Cardiac muscle cell (in vitro differentiated cells and primary cell): ENCODE results near the gene UGT1A8. TPM values are rescaled to one million over a fixed set of nuclear protein-coding genes. Genes with fewer than 3 reads are reported as not detected.
"Not testable (repeated sequence)": the region's sequence is repeated elsewhere in the genome, so short reads cannot be mapped to it uniquely, and the experiment has no call there.

Source experiments
- DNase-seq, 2 donors: peaks; one replicate each; pipeline versions ENCODE4 v3.0.0 to v3.0.0-alpha.2; 2010 to 2017; ENCODE audit warnings: low read depth in 1 of 2, low spot score in 1 of 2
- H3K27ac ChIP-seq: fragments of 200-600 bp; sonication (generic); 2 replicates; pipeline ENCODE4 v1.5.1; 2016
- H3K27me3 ChIP-seq: fragments of 200-600 bp; sonication (generic); 2 replicates; pipeline ENCODE4 v1.6.0; 2016; ENCODE audit warnings: control low read depth
- H3K36me3 ChIP-seq: fragments of 200-600 bp; sonication (generic); 2 replicates; pipeline ENCODE4 v1.5.1; 2016; ENCODE audit warnings: control low read depth
- H3K4me1 ChIP-seq: fragments of 200-600 bp; sonication (generic); 2 replicates; pipeline ENCODE4 v1.8.1; 2017; ENCODE audit warnings: low read depth, mild to moderate bottlenecking, mixed run types
- H3K4me3 ChIP-seq: fragments of 200-600 bp; sonication (generic); 2 replicates; pipeline ENCODE4 v1.5.1; 2016; ENCODE audit warnings: mild to moderate bottlenecking
- H3K9me3 ChIP-seq: fragments of 200-600 bp; sonication (generic); 2 replicates; pipeline ENCODE4 v1.5.1; 2017; ENCODE audit warnings: low read depth, mild to moderate bottlenecking, control low read depth
- polyA plus RNA-seq: library from polyadenylated mRNA; unstranded; fragments of >200 nt; fragmentation: Nextera tagmentation; extraction: Ambion mirVana; gene quantifications from 2 replicates; pipeline ENCODE4 v1.2.1, GENCODE V29; 2016
- total RNA-seq: library from RNA; depleted of rRNA; stranded (reverse); fragments of >200 nt; gene quantifications from 2 replicates; pipeline ENCODE4 v1.2.3, GENCODE V29; 2016
- TF ChIP-seq, protein P1 (sequence below): IDR thresholded peaks from 2 replicates; pipeline ENCODE4 v1.5.1; 2012; ENCODE audit warnings: low read depth, mild to moderate bottlenecking, low read length

Gene UGT1A8
- total and polyA plus RNA-seq, 2 experiments from 2014 or later = not detected

DNA sequence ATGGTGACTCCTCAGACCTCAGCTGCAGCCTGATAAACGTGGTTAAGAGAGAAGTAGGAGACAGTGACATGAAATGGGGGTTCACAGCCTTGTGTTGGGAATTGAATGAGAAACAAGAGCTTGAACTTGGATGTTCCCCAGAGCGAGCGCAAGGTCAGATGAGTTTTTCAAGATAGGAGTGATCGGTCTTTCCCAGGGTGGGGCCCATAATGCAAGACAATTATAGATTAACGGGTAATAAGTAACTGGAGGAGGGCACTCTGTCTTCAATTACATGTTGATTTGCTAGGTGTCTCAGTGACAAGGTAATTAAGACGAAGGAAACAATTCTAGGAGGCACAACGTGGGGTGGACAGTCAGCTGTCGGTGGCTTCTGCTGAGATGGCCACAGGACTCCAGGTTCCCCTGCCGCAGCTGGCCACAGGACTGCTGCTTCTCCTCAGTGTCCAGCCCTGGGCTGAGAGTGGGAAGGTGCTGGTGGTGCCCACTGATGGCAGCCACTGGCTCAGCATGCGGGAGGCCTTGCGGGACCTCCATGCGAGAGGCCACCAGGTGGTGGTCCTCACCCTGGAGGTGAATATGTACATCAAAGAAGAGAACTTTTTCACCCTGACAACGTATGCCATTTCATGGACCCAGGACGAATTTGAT, 95.3 kb downstream of the UGT1A8 start, which contains the start of gene UGT1A5:
Gene UGT1A5 (plus strand): TSS at position 297 of the 651 bp plus-strand sequence. CDS start 85 bp downstream, at position 382.
- no peaks in the 10 kb centered on the region for H3K36me3 ChIP-seq
- no peaks in the 10 kb centered on the region for H3K4me1 ChIP-seq
- no peak for DNase-seq
- H3K27me3 ChIP-seq = no peaks in the 10 kb centered on the region
- no peak within 1 kb of the TSS for H3K27ac ChIP-seq
- TF ChIP-seq, protein P1, sequence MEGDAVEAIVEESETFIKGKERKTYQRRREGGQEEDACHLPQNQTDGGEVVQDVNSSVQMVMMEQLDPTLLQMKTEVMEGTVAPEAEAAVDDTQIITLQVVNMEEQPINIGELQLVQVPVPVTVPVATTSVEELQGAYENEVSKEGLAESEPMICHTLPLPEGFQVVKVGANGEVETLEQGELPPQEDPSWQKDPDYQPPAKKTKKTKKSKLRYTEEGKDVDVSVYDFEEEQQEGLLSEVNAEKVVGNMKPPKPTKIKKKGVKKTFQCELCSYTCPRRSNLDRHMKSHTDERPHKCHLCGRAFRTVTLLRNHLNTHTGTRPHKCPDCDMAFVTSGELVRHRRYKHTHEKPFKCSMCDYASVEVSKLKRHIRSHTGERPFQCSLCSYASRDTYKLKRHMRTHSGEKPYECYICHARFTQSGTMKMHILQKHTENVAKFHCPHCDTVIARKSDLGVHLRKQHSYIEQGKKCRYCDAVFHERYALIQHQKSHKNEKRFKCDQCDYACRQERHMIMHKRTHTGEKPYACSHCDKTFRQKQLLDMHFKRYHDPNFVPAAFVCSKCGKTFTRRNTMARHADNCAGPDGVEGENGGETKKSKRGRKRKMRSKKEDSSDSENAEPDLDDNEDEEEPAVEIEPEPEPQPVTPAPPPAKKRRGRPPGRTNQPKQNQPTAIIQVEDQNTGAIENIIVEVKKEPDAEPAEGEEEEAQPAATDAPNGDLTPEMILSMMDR = no peak
- H3K4me3 ChIP-seq = no peak within 1 kb of the TSS
- H3K9me3 ChIP-seq = no peaks in the 10 kb centered on the region

DNA sequence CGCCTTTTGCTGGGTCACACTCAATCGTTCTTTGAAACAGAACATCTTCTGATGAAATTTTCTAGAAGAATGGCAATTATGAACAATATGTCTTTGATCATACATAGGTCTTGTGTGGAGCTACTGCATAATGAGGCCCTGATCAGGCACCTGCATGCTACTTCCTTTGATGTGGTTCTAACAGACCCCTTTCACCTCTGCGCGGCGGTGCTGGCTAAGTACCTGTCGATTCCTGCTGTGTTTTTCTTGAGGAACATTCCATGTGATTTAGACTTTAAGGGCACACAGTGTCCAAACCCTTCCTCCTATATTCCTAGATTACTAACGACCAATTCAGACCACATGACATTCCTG, 95.8 kb downstream of the UGT1A8 start:
- H3K27ac ChIP-seq = no peak overlapping the region
- H3K9me3 ChIP-seq = no peaks in the 10 kb centered on the region
- no peaks in the 10 kb centered on the region for H3K27me3 ChIP-seq
- no peak for DNase-seq
- H3K4me3 ChIP-seq = no peak overlapping the region
- no peaks in the 10 kb centered on the region for H3K36me3 ChIP-seq
- TF ChIP-seq, protein P1 = no peak
- H3K4me1 ChIP-seq = no peaks in the 10 kb centered on the region

DNA sequence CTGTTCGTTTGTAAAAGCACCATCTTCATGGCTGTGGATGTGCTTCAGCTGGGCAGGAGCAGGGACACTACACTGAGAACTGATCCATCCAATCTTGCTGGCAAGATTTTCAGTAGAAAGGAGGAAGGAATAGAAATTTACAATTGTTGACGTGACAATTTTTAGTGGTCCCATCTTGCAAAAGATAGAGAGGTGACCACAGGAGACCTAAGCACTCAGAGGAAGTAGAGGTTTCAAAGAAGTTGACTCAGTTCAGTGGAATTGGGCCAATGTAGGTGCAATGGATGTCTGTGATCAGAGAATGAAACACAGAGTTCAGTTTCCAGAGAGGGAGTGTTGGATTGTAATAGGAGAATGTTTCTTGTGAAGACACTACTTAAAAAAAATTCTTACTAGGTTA, 96.7 kb downstream of the UGT1A8 start:
- Histone ChIP-seq H3K9me3 (no peaks in the 10 kb centered on the region), H3K27me3 (no peaks in the 10 kb centered on the region), H3K4me3 (no peak overlapping the region), H3K27ac (no peak overlapping the region), H3K36me3 (no peaks in the 10 kb centered on the region), H3K4me1 (no peaks in the 10 kb centered on the region)
- TF ChIP-seq, protein P1 = no peak
- no peak for DNase-seq

DNA sequence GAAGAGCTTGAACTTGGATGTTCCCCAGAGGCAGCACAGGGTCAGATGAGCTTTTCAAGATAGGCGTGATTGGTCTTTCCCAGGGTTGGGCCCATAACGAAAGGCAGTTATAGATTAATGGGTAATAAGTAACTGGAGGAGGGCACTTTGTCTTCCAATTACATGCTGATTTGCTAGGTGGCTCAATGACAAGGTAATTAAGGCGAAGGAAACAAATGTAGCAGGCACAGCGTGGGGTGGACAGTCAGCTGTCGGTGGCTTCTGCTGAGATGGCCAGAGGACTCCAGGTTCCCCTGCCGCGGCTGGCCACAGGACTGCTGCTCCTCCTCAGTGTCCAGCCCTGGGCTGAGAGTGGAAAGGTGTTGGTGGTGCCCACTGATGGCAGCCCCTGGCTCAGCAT, 101.1 kb downstream of the UGT1A8 start, which contains the start of gene UGT1A4:
Gene UGT1A4 (plus strand): TSS at position 185 of the 400 bp plus-strand sequence. CDS start 85 bp downstream, at position 270.
- H3K4me1 ChIP-seq = no peaks in the 10 kb centered on the region
- no peaks in the 10 kb centered on the region for H3K9me3 ChIP-seq

DNA sequence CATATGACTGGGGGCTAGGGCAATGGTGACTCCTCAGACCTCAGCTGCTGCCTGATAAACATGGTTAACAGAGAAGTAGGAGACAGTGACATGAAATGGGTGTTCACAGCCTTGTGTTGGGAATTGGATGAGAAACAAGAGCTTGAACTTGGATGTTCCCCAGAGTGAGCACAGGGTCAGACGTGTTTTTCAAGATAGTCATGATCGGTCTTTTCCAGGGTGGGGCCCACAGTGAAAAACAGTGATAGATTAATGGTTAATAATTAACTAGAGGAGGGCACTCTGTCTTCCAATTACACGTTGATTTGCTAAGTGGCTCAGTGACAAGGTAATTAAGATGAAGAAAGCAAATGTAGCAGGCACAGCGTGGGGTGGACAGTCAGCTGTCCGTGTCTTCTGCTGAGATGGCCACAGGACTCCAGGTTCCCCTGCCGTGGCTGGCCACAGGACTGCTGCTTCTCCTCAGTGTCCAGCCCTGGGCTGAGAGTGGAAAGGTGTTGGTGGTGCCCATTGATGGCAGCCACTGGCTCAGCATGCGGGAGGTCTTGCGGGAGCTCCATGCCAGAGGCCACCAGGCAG, 111.4 kb downstream of the UGT1A8 start, which contains the start of gene UGT1A3:
Gene UGT1A3 (plus strand): TSS at position 320 of the 579 bp plus-strand sequence. CDS start 85 bp downstream, at position 405.
- H3K4me3 ChIP-seq = no peak within 1 kb of the TSS
- H3K36me3 ChIP-seq = no peaks in the 10 kb centered on the region
- no peak for DNase-seq
- no peaks in the 10 kb centered on the region for H3K27me3 ChIP-seq
- TF ChIP-seq, protein P1 = no peak
- no peaks in the 10 kb centered on the region for H3K9me3 ChIP-seq
- no peak within 1 kb of the TSS for H3K27ac ChIP-seq
- H3K4me1 ChIP-seq = no peaks in the 10 kb centered on the region

More for the DNA sequence above, 101.1 kb downstream of the UGT1A8 start, which contains the start of gene UGT1A4:
- TF ChIP-seq, protein P1 = no peak
- H3K4me3 ChIP-seq = no peak within 1 kb of the TSS
- H3K36me3 ChIP-seq = no peaks in the 10 kb centered on the region
- DNase-seq = no peak
- H3K27me3 ChIP-seq = no peaks in the 10 kb centered on the region
- no peak within 1 kb of the TSS for H3K27ac ChIP-seq

DNA sequence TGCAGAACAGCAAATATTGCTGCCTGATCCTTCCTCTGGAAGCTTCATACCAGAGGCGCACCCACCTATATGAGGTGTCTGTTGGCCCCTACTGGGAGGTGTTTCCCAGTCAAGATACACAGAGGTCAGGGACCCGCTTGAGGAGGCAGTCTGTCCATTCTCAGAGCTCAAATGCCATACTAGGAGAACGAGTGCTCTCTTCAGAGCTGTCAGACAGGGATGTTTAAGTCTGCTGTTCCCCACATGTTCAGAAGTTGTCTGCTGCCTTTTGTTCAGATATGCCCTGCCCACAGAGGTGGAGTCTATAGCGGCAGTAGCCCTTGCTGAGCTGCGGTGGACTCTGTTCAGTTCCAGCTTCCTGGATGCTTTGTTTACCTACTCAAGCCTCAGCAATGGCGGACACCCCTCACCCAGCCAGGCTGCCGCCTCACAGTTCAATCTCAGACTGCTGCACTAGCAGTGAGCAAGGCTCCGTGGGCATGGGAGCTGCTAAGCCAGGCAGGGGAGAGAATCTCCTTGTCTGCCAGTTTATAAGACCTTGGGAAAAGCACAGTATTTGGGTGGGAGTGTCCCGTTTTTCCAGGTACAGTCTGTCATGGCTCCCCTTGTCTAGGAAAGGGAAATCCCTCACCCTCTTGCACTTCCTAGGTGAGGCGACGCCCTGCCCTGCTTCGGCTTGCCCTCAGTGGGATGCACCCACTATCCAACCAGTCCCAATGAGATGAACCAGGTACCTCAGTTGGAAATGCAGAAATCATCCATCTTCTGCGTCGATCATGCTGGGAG, 119.6 kb downstream of the UGT1A8 start:
- not testable (repeated sequence) for H3K4me3 ChIP-seq, H3K4me1 ChIP-seq, H3K27ac ChIP-seq, H3K36me3 ChIP-seq, DNase-seq, H3K27me3 ChIP-seq, H3K9me3 ChIP-seq
